IPS-18a (cell line): Measurements from ENCODE around the gene FAM131B.
"Not testable (repeated sequence)": the region's sequence is repeated elsewhere in the genome, so short reads cannot be mapped to it uniquely, and the experiment has no call there.

ENCODE experiments used
- H3K27ac ChIP-seq: one replicate; pipeline ENCODE4 v1.5.1; 2013; ENCODE audit warnings: low read length
- H3K27me3 ChIP-seq: one replicate; pipeline ENCODE4 v1.6.1; 2013; ENCODE audit warnings: mild to moderate bottlenecking, low read length; ENCODE audit not compliant: control insufficient read depth, insufficient read depth
- H3K36me3 ChIP-seq: one replicate; pipeline ENCODE4 v1.6.1; 2013; ENCODE audit warnings: low read depth, low read length; ENCODE audit not compliant: control insufficient read depth
- H3K4me1 ChIP-seq: one replicate; pipeline ENCODE4 v1.6.1; 2013; ENCODE audit warnings: low read depth, low read length; ENCODE audit not compliant: control insufficient read depth
- H3K4me3 ChIP-seq: one replicate; pipeline ENCODE4 v1.5.1; 2013; ENCODE audit warnings: low read length
- H3K9ac ChIP-seq: one replicate; pipeline ENCODE4 v1.6.1; 2013; ENCODE audit warnings: mild to moderate bottlenecking, low read length, moderate library complexity
- H3K9me3 ChIP-seq: one replicate; pipeline ENCODE4 v1.6.1; 2013; ENCODE audit warnings: low read depth, low read length; ENCODE audit not compliant: control insufficient read depth

FAM131B gene

GRCh38 chr7:143393267-143394041, 30.9 kb upstream of the FAM131B start:
- Histone ChIP-seq H3K4me3 (no peak overlapping the region), H3K9ac (no peak overlapping the region), H3K36me3 (peaks cover 97% of the 10 kb centered on the region), H3K9me3 (no peaks in the 10 kb centered on the region), H3K27ac (no peak overlapping the region), H3K4me1 (no peaks in the 10 kb centered on the region), H3K27me3 (no peaks in the 10 kb centered on the region)

- H3K27me3 ChIP-seq, result no peaks in the 10 kb centered on the region
- no peaks in the 10 kb centered on the region for H3K9me3 ChIP-seq
- no peak overlapping the region for H3K27ac ChIP-seq
- peaks cover 95% of the 10 kb centered on the region for H3K36me3 ChIP-seq
- H3K4me1 ChIP-seq, result no peaks in the 10 kb centered on the region
- H3K4me3 ChIP-seq, result no peak overlapping the region
- H3K9ac ChIP-seq, result no peak overlapping the region
Observed at GRCh38 chr7:143392875-143393266, 30.4 kb upstream of the FAM131B start.

GRCh38 chr7:143392427-143392826, 29.9 kb upstream of the FAM131B start:
- not testable (repeated sequence) for H3K9ac ChIP-seq, H3K27me3 ChIP-seq, H3K9me3 ChIP-seq, H3K27ac ChIP-seq, H3K4me1 ChIP-seq, H3K4me3 ChIP-seq
- peaks cover 95% of the 10 kb centered on the region for H3K36me3 ChIP-seq

- Histone ChIP-seq H3K36me3 (peaks cover 88% of the 10 kb centered on the region), H3K4me3 (no peak overlapping the region), H3K9ac (no peak overlapping the region), H3K9me3 (no peaks in the 10 kb centered on the region), H3K27me3 (no peaks in the 10 kb centered on the region), H3K4me1 (no peaks in the 10 kb centered on the region), H3K27ac (no peak overlapping the region)
Observed at GRCh38 chr7:143391462-143392404, 29.2 kb upstream of the FAM131B start.

GRCh38 chr7:143390773-143391317, 28.3 kb upstream of the FAM131B start:
- peaks cover 82% of the 10 kb centered on the region for H3K36me3 ChIP-seq
- H3K4me1 ChIP-seq, result no peaks in the 10 kb centered on the region
- no peak overlapping the region for H3K27ac ChIP-seq

GRCh38 chr7:143390104-143390772, 27.7 kb upstream of the FAM131B start:
- no peak overlapping the region for H3K4me3 ChIP-seq
- H3K9me3 ChIP-seq, result no peaks in the 10 kb centered on the region
- no peaks in the 10 kb centered on the region for H3K27me3 ChIP-seq
- no peak overlapping the region for H3K9ac ChIP-seq
- no peaks in the 10 kb centered on the region for H3K4me1 ChIP-seq
- H3K27ac ChIP-seq, result no peak overlapping the region
- peaks cover 80% of the 10 kb centered on the region for H3K36me3 ChIP-seq

More at GRCh38 chr7:143390773-143391317, 28.3 kb upstream of the FAM131B start:
- no peak overlapping the region for H3K4me3 ChIP-seq
- no peaks in the 10 kb centered on the region for H3K9me3 ChIP-seq
- no peak overlapping the region for H3K9ac ChIP-seq
- no peaks in the 10 kb centered on the region for H3K27me3 ChIP-seq

GRCh38 chr7:143389316-143390103, 27.0 kb upstream of the FAM131B start:
- no peak overlapping the region for H3K9ac ChIP-seq
- no peak overlapping the region for H3K4me3 ChIP-seq
- H3K4me1 ChIP-seq, result no peaks in the 10 kb centered on the region
- no peaks in the 10 kb centered on the region for H3K9me3 ChIP-seq
- no peak overlapping the region for H3K27ac ChIP-seq
- H3K27me3 ChIP-seq, result no peaks in the 10 kb centered on the region
- H3K36me3 ChIP-seq, result peaks cover 79% of the 10 kb centered on the region

- peaks cover 79% of the 10 kb centered on the region for H3K36me3 ChIP-seq
- H3K27ac ChIP-seq, result no peak overlapping the region
- no peak overlapping the region for H3K9ac ChIP-seq
- no peaks in the 10 kb centered on the region for H3K9me3 ChIP-seq
- peaks cover under 1% of the 10 kb centered on the region for H3K4me1 ChIP-seq
- H3K27me3 ChIP-seq, result no peaks in the 10 kb centered on the region
- H3K4me3 ChIP-seq, result no peak overlapping the region
Observed at GRCh38 chr7:143388491-143389101, 26.1 kb upstream of the FAM131B start.

- H3K4me1 ChIP-seq, result peaks cover 3% of the 10 kb centered on the region
- H3K9me3 ChIP-seq, result no peaks in the 10 kb centered on the region
- no peak overlapping the region for H3K9ac ChIP-seq
- H3K27me3 ChIP-seq, result no peaks in the 10 kb centered on the region
- no peak overlapping the region for H3K27ac ChIP-seq
- H3K4me3 ChIP-seq, result no peak overlapping the region
- H3K36me3 ChIP-seq, result peaks cover 78% of the 10 kb centered on the region
Observed at GRCh38 chr7:143388051-143388450, 25.5 kb upstream of the FAM131B start.

GRCh38 chr7:143387156-143387975, 24.9 kb upstream of the FAM131B start:
- Histone ChIP-seq H3K9me3 (no peaks in the 10 kb centered on the region), H3K27ac (no peak overlapping the region), H3K9ac (no peak overlapping the region), H3K4me1 (peaks cover 3% of the 10 kb centered on the region), H3K27me3 (no peaks in the 10 kb centered on the region), H3K4me3 (no peak overlapping the region), H3K36me3 (peaks cover 76% of the 10 kb centered on the region)
